ENCODE results near the gene HHAT.

Gene HHAT

DNA sequence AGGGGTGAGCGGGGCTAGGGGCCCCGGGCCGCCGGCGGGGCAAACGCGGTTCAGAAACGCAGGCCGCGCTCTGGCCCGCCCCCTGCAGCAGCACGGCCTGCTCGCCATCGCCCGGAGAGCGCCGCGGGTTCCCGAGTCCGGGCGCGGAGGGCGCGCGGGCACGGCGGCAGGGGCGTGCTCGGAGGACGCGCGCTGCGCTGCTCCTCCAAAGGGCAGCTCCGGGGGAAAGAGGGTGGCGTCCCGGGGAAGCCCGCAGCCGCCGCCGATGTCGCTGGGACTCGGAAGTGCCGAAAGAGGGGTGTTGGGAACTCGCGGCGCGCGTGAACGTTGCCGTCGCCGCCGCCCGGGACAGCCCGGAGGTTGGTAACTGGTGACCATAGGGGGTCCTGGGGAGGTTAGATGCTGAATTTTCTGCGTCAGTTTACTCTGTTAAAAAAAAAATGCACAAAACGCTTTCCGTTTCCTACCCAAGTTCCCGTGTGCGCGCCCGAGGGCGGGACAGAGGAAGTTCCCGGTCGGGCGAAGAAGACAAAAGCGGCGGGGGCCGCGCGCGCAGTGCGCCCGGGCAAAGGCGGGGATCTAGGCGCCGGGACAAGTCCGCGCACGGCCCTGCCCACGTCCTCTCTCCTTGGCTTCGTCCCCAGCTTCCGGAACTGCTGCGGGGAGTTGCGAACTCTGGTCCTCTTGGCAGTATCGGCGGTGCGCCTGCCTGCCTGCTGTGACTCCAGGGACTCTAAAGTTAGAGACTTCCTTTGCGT lies at the start of gene HHAT:
Gene HHAT, plus strand, starts transcription at position 157 of the 758 bp plus-strand sequence. CDS start 20,074 bp downstream, outside the sequence.
- in situ Hi-C loops (cut with HindIII; ENCODE audit: low sequenced_read_pairs) = no loop called here
- peak; percentile 78 for DNase-seq (ENCODE audit: low read depth, low spot score)

GRCh38 chr1:210280221-210280620 lies 48.5 kb upstream of the HHAT start:
- H3K4me3 ChIP-seq (ENCODE audit: low read depth, low read length) = no peak overlapping the region
- no peak for DNase-seq (ENCODE audit: low read depth, low spot score)
- no peak for TF ChIP-seq CTCF (IDR thresholded peaks at IDR 0.05; ENCODE audit: low read depth, low read length)
- in situ Hi-C loops (cut with HindIII; ENCODE audit: low sequenced_read_pairs) = no loop called here

More for the DNA sequence above, at the start of gene HHAT:
- H3K4me3 ChIP-seq (ENCODE audit: low read depth, low read length) = peak within 1 kb of the TSS; percentile 73
- TF ChIP-seq CTCF (IDR thresholded peaks at IDR 0.05; ENCODE audit: low read depth, low read length) = no peak

GRCh38 chr1:210288116-210288515 lies 40.6 kb upstream of the HHAT start:
- in situ Hi-C loops (cut with HindIII; ENCODE audit: low sequenced_read_pairs) = no loop called here

DNA sequence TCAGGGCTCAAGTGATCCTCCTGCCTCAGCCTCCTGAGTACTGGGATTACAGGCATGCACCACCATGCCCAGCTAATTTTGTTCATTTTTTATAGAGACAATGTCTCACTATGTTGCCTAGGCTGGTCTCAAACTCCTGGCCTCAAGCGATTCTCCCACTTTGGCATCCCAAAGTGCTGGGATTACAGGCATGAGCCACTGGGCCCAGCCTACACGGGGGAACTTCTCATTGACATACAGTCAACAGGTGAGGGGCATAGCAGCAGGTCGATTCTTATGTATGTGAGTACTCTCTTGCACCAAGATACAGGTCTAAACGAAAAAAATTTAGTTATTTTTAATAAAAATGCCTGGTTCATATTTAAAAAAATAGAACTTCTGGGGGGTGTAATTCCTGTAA lies 39.5 kb upstream of the HHAT start:
- TF ChIP-seq CTCF (IDR thresholded peaks at IDR 0.05; ENCODE audit: low read depth, low read length) = no peak
- no peak overlapping the region for H3K4me3 ChIP-seq (ENCODE audit: low read depth, low read length)
- in situ Hi-C loops (cut with HindIII; ENCODE audit: low sequenced_read_pairs) = no loop called here
- no peak for DNase-seq (ENCODE audit: low read depth, low spot score)

More at GRCh38 chr1:210288116-210288515, 40.6 kb upstream of the HHAT start:
- no peak for TF ChIP-seq CTCF (IDR thresholded peaks at IDR 0.05; ENCODE audit: low read depth, low read length)
- no peak for DNase-seq (ENCODE audit: low read depth, low spot score)
- no peak overlapping the region for H3K4me3 ChIP-seq (ENCODE audit: low read depth, low read length)

DNA sequence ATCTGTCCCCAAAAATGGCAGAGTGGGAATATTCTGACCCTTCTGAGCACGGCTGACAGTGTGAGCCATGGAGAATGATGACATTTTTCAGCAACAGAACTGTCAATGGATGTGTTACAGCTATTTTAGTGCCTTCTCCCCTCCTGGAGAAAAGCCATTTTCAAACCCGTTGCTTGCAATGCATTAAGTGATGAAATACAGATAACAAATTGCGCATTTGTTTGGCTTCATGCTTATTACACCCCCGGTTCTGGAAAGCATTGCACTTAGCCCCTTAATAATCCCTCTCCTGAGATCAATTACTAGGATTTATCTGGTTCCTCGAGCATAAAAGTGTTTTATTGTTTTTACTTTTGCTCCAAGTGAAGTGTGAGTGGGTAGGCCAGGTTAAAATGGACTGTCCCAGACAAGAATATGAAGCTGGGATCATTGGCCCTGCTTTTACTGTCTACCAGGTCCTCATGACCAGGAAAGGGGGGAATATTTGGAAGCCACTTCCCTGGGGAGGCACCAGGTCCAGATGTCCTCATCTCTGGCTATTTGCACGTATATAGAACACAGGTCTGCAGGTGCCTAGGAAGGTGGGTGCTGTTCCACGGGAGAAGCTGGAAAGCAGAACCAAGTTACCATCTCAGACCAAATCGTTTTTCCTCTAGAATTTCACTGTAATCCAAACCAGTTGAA lies 37.5 kb upstream of the HHAT start:
- TF ChIP-seq CTCF (IDR thresholded peaks at IDR 0.05; ENCODE audit: low read depth, low read length) = no peak
- in situ Hi-C loops (cut with HindIII; ENCODE audit: low sequenced_read_pairs) = no loop called here
- DNase-seq (ENCODE audit: low read depth, low spot score) = no peak

GRCh38 chr1:210291786-210292230 lies 36.9 kb upstream of the HHAT start:
- in situ Hi-C loops (cut with HindIII; ENCODE audit: low sequenced_read_pairs) = no loop called here
- DNase-seq (ENCODE audit: low read depth, low spot score) = peak; percentile 40
- H3K4me3 ChIP-seq (ENCODE audit: low read depth, low read length) = no peak overlapping the region
- TF ChIP-seq CTCF (IDR thresholded peaks at IDR 0.05; ENCODE audit: low read depth, low read length) = no peak

More for the DNA sequence above, 37.5 kb upstream of the HHAT start:
- no peak overlapping the region for H3K4me3 ChIP-seq (ENCODE audit: low read depth, low read length)
